ENCODE data around the gene RERE.

The RERE gene

DNA sequence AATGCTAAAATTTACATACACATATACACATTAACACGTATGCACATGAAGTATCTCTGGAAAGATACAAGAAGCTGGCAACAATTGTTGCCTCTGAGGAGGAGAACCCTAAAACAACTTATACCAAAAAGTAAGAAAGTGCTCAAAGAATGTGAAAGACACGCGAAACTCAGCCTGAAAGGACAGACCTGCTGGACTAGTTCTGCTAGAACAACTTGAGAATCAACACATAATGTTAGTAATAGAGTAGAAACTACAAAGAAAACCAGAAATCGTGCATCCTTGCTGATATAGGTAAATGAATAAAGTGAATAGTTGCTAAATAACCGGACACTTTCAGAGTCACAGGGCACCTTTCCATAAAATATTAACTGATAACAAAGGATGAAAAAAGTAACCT lies 242.5 kb downstream of the RERE start:
- no peak for DNase-seq (ENCODE audit: low read depth in 2 of 2)

DNA sequence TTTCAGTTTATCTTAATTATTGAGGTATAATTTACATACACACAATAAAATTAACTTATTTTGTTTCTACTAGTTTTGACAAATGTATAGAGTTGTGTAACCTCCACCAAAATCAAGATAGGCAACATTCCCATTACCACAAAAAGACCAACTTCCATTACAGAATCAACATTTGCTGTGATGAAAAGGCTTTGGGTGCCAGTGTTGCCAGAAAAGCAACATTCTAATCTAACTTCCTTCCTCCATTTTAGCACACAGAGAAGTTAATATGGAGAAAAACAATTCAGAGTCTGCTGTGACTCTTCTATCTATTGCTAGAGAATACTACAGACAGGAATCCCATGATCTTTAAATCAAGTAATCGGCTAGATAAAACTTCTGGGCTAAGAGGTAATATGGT lies 245.3 kb downstream of the RERE start:
- no peak for DNase-seq (ENCODE audit: low read depth in 2 of 2)

DNA sequence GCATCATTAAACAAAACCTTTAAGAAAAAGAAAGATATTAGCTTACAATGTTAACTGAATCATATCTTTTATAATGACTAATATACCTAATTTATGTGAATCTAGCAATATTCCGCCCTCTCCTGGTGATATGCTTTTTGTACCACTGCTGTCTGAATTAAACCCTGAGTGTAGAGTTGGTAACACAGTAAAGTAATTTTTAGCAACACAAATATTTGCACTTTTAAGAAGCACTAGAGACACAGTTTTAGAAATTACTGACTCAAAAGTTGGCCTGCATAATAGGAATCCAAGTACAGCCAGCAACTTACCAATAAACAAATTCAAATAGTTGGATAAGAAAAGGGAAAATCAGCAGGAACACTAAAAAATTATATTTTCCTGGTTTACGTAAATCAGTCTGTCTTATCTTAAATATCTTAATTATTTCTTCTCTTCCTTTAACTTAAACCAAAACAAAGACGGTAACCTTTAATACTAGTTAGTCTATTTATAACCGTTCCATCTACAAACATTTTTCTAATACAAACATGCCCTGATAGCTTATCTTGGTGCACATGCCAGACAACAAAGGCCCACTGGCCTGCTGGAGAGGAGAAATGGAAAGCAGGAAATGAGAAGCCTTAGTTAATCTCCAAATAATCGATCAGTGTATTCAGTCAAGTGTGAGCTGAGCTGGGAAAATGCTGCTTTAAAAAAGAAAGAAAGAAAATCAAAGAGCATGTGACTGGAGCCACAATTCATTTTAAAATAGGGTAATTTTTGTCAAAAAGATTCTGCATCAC lies 246.0 kb downstream of the RERE start:
- no peak for DNase-seq (ENCODE audit: low read depth in 2 of 2)

DNA sequence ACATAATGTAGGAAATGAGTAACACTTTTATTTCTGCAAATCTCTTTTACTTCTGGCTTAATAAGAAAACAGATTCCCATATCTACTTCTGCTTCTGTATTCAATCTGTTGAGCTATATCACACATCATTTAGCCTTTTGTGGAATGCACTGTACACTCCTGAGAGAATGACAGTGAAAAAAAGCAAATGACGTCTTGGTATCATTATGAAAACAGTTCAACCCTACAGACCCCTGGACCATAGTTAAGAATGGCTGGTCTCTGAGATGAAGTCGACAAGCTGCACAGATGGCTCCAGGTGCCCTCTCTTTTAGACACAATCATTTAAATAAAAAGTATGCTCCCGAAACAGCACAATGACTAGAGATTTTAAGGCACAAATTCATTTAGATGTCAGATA lies 247.0 kb downstream of the RERE start:
- DNase-seq (ENCODE audit: low read depth in 2 of 2) = no peak

DNA sequence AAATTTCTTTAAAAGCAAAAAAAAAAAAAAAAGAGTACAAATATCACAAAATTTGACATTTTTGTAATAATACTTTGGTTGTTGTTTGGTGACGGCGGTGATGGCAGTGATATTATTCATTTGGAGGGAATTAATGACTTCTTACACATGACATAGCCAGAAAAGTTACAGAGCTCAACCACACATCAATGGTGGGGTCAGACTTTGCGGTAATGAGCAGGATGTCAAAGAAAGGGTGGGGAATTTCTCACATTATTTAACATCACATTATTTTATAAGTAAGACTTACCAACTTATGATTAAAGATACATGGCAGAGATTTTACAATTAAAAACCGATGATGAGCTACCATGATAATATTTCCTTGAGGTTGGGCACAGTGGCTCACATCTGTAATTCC lies 248.2 kb downstream of the RERE start:
- no peak for DNase-seq (ENCODE audit: low read depth in 2 of 2)

DNA sequence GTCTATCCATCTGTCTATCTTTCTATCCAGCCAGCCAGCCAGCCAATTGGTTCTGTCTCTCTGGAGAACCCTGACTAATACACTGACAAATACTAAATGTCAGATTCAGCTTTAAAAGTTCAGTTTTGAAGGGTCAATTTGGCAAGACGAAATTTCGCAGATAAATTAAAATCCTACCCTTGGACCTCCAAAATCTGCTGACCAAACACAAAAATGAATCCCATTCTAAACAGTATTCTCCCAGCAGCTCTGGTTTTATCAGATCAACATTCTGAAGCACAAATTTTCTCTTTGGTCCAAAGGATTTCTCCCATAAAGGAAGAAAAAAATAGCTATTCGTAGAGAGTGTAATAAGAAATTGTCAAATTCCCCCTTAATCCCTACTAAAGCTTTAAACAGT lies 248.6 kb downstream of the RERE start:
- DNase-seq (ENCODE audit: low read depth in 2 of 2) = no peak

DNA sequence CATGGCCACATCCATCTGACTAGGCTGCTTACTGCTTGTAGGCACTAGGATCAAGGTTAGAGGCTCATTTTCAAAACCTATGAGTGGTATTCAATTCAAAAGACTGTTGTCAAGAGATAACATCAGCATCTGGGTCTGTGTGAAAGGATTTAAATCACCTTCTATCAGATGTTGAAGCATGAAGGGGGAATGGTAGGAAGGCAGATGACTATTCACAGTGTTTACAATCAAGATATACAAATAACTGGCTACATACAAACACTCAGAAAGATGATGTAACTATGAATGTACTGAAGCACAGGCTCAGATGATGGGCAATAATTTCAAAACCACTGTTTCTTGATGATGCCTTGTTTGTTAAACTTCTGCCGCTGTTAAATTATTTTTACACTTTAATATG lies 250.3 kb downstream of the RERE start:
- DNase-seq (ENCODE audit: low read depth in 2 of 2) = no peak

DNA sequence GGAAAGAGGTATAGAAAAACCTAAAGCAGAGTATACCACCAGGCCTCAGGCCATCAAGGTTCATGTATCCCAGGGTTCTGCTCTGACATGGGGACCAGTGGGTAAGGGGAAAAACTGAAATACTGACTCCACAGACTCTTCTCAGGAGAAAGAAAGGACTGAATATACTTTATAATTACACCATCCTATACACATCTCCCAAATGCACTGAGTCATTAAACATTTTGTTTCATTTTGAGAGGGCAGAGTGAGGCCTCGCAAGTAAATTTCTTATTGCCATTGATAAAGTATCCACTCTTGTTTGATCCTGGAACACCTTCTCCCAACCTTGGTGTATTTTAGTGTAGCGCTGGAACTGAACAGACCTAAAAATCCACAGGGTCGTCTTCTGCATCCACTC lies 251.6 kb downstream of the RERE start:
- DNase-seq (ENCODE audit: low read depth in 2 of 2) = no peak

DNA sequence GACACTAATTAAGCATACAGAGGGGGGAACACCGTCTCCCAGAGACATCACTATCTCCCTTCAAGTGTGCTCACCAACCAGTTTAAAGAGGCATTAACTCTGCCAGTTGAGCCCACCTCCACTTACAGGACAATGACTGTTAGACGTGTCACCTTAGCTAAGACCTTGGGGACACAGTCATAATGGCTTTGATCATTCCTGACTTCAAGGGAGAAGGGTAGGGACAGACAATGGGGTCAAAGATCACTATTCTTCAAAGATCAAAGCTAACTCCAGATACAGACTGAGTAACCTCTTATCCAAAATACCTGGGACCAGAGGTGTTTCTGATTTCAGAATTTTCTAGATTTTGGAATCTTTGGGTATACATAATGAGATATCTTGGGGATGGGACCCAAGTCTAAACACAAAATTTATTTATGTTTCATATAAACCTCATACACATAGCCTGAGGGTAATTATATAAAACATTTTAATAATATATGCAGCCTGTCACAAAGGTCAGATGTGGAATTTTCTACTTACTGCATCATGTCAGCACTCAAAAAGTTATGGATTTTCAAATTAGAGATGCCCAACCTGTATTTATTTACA lies 253.4 kb downstream of the RERE start:
- DNase-seq (ENCODE audit: low read depth in 2 of 2) = no peak

DNA sequence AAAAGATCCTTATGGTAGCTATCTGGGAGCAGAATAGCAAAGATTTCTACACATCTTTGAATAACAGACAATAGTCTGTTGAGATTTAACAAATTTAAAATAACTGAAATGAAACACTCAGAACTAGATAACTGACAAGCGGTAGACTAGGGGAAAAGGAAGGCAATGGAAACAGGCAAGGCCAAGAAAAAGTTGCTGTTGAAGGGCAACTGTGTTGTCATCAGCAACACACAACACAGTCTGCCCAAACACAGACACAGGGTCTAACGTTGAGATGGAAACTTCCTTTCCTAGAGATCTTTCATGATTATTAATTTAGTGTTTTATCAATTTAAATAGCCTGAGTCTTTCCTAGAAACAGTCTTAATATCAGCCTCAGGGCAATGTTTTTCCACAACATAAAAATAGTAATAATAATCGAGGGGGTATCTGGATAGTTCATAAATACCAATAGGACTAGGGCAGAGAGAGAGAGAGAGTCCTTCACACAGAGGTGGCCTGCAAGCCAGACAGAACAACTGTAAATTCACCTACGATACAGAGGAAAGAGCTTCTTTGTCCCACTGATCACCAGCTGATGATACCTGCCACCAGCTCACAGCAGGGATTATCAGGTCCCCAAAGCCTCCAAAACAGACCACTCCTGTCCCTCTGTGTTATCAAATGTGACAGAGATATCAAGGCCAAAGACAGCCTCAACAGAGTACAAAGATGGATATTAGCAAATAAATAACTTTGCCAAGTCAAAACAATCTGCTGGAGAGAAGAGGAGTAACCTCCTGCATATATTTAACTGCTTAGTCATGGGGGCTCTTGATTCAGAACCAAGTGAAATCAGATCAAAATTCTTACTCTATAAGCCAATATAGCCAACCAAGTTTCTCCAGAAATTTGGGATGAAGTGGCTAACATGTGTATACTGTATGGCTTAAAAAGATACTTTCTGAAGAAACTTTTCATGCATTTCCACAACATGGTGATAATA lies 254.3 kb downstream of the RERE start:
- DNase-seq (ENCODE audit: low read depth in 2 of 2) = no peak

DNA sequence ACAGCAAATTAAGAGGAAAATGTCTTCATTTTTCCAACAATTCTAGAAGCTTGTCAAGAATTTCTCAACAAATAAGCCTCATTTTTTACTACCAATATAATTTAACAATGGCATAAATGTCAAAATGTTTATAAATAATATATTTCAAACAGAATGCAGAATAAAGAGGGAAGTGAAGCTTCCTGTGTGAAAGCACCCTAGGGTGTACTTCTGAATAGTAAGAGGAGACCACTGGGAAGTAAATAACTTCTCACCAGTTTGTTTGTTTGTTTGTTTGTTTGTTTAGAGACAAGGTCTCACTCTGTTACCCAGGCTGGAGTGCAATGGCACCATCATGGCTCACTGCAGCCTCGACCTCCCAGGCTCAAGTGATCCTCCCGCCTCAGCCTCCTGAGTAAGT lies 255.2 kb downstream of the RERE start:
- DNase-seq (ENCODE audit: low read depth in 2 of 2) = no peak

DNA sequence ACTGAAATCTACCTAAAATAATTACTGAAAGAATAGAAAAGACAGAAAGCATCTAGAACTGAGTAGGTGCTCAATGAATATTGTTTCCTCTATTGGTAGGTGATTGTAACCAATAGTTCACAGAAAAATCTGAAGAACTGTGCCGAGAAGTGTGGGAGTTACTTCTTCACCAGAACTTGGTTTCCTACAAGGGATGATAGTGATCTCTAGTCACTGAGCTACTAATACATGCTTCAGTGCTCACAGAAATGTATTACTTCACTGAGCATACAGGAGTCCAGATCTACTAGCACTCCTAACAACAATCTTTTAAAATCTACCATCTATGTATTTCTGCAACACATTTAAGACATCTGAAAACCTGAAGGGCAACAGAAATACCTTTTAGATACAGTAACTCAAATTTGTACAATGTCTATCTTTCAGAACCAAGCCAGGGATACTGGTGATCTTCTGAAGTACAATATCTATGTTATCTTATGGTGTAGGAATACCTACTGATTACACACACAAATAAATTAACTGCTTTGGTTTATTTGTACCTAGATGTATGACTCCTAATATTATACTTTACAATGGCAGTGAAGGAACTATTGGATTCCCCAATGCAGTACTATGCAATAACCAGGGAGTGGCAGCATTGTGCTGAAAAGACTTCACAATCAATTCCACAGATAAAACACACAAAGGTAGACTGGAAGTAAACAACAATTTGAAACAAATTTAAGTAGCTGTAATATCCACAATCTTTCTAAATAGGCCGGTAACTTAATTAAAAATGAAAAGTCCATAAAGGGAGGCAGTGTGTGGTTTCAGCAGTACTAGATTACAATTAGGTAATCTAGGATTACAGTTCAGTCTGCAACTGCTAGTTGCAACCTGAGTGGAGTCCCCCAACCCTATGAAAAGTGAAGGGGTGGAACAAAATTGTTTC lies 256.6 kb downstream of the RERE start:
- no peak for DNase-seq (ENCODE audit: low read depth in 2 of 2)

DNA sequence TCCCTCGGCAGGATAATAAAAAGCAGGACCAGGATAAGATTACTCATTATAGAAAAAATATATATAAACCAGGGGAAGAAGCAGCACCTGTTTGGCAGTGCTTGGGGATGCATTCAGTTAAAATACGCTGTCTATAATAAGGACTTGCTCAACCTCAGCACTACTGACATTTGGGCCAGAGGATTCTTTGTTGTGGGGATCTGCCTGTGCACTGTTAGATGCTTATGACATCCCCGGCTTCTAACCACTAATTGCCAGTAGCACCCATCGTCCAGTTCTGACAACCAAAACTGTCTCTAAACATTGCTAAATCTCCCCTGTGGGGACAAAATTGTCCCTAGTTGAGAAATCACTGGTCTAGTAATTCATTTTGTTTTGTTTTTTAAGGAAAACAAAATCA lies 257.4 kb downstream of the RERE start:
- DNase-seq (ENCODE audit: low read depth in 2 of 2) = no peak

DNA sequence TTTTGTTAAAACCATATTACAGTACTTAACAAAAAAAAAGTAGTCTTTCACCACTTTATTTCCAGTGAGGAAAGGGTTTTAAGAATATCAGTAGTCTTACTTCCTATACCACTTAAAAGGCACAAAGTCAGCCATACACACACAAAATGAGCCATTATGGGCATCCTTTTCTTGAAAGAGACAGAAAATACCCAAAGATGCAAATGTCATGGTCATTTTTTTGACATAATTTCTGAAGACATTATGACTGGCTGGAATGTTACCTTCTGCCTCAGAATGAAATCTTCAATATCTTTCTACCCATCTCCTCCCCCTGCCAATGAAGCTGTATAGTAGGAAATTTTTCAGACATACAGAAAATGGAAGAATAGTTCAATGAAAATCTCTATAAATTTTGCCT lies 261.9 kb downstream of the RERE start:
- no peak for DNase-seq (ENCODE audit: low read depth in 2 of 2)

DNA sequence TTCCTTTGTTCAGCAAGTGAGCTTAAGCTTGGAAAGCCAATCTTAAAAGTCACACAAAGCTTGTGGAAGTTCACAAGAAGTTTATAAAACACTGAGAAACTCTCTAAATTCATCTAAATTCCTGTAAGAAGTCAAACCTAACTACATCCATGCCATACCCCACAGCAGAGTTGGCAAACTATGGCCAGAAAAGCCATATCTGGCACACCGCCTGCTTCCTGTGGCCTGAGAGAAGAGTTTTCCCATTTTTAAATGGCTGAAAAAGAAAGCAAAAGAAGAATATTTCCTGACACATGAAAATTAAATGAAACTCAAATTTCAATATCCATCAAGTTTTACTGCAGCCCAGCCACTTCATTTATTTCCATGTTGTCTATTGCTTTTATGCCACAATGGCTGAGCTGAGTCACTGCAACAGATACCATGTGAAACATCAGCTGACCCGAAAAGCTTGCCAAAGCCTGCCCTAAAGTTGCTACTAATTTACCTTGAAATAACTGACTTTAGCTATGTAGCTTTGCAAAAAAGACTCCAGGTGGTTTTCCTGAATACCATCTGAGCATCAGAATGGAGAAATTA lies 262.4 kb downstream of the RERE start:
- no peak for DNase-seq (ENCODE audit: low read depth in 2 of 2)

DNA sequence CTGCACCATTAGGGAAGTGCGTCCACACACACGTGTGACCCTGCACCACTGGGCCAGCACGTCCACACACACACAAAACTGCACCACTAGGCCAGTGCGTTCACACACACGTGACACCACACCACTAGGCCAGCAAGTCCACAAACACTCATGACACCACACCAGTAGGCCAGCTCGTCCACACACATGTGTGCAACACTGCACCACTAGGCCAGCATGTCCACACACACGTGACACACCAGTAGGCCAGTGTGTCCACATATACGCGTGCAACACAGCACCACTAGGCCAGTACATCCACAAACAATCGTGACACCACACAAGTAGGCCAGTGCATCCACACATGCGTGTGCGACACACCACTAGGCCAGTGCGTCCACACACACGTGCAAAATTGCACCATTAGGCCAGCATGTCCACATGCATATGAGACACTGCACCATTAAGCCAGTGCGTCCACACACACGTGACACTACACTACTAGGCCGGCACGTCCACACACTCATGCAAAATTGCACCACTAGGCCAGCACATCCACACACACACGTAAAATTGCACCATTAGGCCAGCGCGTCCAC lies 264.5 kb downstream of the RERE start:
- DNase-seq (ENCODE audit: low read depth in 2 of 2) = no peak

DNA sequence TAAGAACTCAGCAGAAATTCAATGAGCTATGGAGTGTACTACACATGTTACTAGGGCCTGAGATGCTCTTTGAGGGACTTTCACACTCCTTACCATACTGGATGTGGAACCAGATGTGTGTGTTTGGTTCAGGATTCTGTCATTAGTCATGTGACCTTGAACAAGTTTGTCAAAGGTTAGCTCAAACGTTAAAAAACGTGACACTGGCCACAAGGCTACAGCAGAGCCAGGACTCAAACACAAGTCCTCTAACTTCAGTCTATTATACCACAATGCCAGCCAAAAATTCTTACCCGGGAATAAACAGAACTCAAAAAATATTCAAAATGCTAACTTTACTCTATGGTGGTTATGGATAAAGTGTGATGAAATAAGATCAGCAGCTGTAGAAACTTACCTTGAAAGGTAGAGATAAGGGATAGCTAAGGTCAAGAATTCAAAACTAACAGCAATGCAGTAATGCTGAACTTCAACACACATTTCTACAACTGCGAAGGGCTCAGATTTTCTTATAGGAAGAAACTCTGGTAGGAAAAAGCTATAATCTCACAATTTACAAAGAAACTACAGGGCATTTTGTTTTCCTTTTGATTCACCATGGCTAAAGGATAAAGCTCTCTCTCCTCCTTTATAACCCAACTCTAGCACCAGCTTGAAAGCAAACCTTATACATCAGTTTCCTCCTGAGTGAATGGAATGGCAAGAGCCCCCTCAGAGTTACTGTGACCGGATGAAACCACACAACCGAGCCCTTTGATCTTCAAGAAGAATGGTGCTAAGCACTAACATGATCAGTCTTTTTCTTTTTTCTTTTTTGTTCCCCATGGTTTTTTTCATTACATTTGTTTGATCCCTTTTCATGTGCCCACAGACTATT lies 265.6 kb downstream of the RERE start:
- no peak for DNase-seq (ENCODE audit: low read depth in 2 of 2)

DNA sequence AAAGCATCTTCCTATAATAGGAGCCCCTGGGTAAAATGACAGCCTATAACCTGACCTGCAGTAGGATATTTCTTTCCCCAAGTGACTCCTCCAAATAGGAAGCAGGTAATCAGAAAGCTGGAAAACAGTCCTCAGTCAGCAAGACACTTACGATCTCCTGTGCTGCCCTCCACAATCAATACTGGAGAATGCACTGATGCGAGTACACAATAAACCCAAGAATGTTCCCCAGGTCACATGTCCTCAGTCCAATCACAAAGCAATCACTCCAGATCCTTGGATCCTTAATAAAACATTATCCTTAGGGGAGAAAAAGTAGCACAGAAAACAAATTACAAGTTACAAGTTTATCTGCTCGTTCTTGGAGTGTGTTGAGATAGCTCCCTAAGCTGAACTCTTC lies 266.4 kb downstream of the RERE start:
- no peak for DNase-seq (ENCODE audit: low read depth in 2 of 2)

DNA sequence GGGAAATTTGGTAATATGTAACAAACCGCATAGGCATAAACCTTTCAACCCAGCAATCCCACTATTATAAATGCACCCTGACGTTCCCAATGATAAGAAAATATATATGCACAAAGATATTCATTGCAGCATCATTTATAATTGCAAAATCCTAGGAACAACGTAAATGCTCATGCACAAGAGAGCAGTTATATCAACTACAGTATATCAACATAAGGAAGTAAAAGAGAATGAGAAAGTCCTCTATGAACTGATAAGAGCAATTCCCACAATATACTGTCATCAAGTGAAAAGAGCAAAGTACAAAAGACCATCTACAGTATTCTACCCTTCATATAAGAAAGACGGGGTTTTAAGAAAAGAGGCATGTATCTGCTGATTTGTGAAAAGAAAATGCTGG lies 269.6 kb downstream of the RERE start:
- DNase-seq (ENCODE audit: low read depth in 2 of 2) = no peak

DNA sequence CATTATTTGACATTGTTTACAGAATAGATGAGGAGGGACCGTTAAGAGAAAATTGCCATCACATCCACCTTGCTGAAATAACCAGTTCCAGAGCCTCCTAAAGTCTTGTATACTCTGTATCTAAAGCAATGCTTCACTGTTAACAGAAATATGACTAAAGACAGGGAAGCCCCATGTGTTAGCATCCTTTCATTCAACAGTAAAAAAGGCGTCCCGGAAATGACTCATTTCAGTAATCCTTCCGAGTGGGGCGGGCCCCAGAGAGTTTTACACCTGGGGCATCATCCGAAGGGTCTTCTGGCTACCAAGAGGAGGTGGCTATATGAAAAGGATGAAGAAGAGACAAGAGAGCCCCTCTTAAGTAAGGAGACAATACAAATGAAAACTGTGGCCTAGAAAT lies 272.4 kb downstream of the RERE start:
- DNase-seq (ENCODE audit: low read depth in 2 of 2) = no peak
